Gastrocnemius medialis (tissue), 4 donors: Measurements from ENCODE around the gene MALRD1.

Source experiments
- CTCF ChIP-seq, 5 experiments: fragments of 450-650 bp in 3 of 5; fragments of 200-600 bp in 2 of 5; sonication (generic) in 2 of 5; IDR thresholded peaks in 4 of 5; conservative IDR thresholded peaks in 1 of 5; 1 replicate in 4 of 5; 2 replicates in 1 of 5; pipeline ENCODE4 v1.5.1; 2016 to 2019; ENCODE audit warnings: antibody characterized with exemption in 5 of 5, mild to moderate bottlenecking in 3 of 5, moderate library complexity in 3 of 5
- POLR2A ChIP-seq, 2 donors: fragments of 450-650 bp; IDR thresholded peaks; one replicate each; pipeline ENCODE4 v1.6.1; 2017; ENCODE audit warnings: antibody characterized with exemption in 2 of 2, mild to moderate bottlenecking in 2 of 2, moderate library complexity in 2 of 2

GRCh38 chr10:19461588-19461987 lies 413.0 kb downstream of the MALRD1 start:
- no peak for TF ChIP-seq CTCF (IDR thresholded peaks at IDR 0.05 in 4 of 5, conservative IDR thresholded peaks at IDR 0.05 in 1 of 5)
- TF ChIP-seq POLR2A (IDR thresholded peaks at IDR 0.05) = no peak
